ENCODE data around the gene MRPS23. TPM values are rescaled to one million over a fixed set of nuclear protein-coding genes. Genes with fewer than 3 reads are reported as not detected.

The MRPS23 gene
- total RNA-seq, 2 experiments from 2014 or later, result 87.1 to 88.4 TPM

- POLR2A ChIA-PET, result no interaction called here
- CTCF ChIA-PET, result interaction anchor here (0.8 to 1.9 kb wide), 2 partner anchors 10 to 11 kb away, joined by 3 to 4 read pairs; no protein-coding TSS in a partner anchor
Measured at GRCh38 chr17:57868007-57868909, 18.4 kb upstream of the MRPS23 start.

GRCh38 chr17:57867126-57867525, 17.3 kb upstream of the MRPS23 start:
- POLR2A ChIA-PET, result no interaction called here
- CTCF ChIA-PET, result interaction anchor here (0.8 to 1.9 kb wide), 2 partner anchors 9 to 10 kb away, joined by 3 to 4 read pairs; no protein-coding TSS in a partner anchor

- ChIA-PET POLR2A (no interaction called here), CTCF (interaction anchor here (1.0 to 1.9 kb wide), 3 partner anchors 8 to 32 kb away, joined by 3 to 4 read pairs (median 3); no protein-coding TSS in a partner anchor)
Measured at GRCh38 chr17:57866723-57867122, 16.9 kb upstream of the MRPS23 start.

GRCh38 chr17:57866319-57866718, 16.5 kb upstream of the MRPS23 start:
- POLR2A ChIA-PET, result no interaction called here
- CTCF ChIA-PET, result interaction anchor here (1.0 to 1.9 kb wide), 3 partner anchors 8 to 32 kb away, joined by 3 to 4 read pairs (median 3); no protein-coding TSS in a partner anchor

- ChIA-PET CTCF (no interaction called here), POLR2A (no interaction called here)
Measured at GRCh38 chr17:57864273-57864672, 14.4 kb upstream of the MRPS23 start.

GRCh38 chr17:57862694-57863667, 13.1 kb upstream of the MRPS23 start:
- POLR2A ChIA-PET, result interaction anchor here (0.6 kb wide), 1 partner anchor 97 kb away, joined by 4 read pairs; no protein-coding TSS in a partner anchor
- CTCF ChIA-PET, result no interaction called here

- POLR2A ChIA-PET, result interaction anchor here (0.6 kb wide), 1 partner anchor 96 kb away, joined by 4 read pairs; no protein-coding TSS in a partner anchor
Measured at GRCh38 chr17:57861790-57862693, 12.2 kb upstream of the MRPS23 start.

GRCh38 chr17:57861000-57861789, 11.4 kb upstream of the MRPS23 start:
- POLR2A ChIA-PET, result no interaction called here
- CTCF ChIA-PET, result interaction anchor here (0.6 to 3.6 kb wide), 6 partner anchors 30 to 322 kb away, joined by 3 to 15 read pairs (median 6); no protein-coding TSS in a partner anchor

More at GRCh38 chr17:57861790-57862693, 12.2 kb upstream of the MRPS23 start:
- CTCF ChIA-PET, result interaction anchor here (1.3 to 3.6 kb wide), 2 partner anchors 30 to 253 kb away, joined by 3 to 11 read pairs; no protein-coding TSS in a partner anchor

- ChIA-PET CTCF (interaction anchor here (1.0 to 3.6 kb wide), 5 partner anchors 31 to 322 kb away, joined by 3 to 15 read pairs (median 5); no protein-coding TSS in a partner anchor), POLR2A (interaction anchor here (0.6 to 1.0 kb wide), 3 partner anchors 111 to 1477 kb away, joined by 3 to 11 read pairs (median 3); no protein-coding TSS in a partner anchor)
Measured at GRCh38 chr17:57860414-57860999, 10.7 kb upstream of the MRPS23 start.

GRCh38 chr17:57859601-57860413, 10.0 kb upstream of the MRPS23 start:
- POLR2A ChIA-PET, result interaction anchor here (0.6 to 1.0 kb wide), 3 partner anchors 112 to 1478 kb away, joined by 3 to 11 read pairs (median 3); no protein-coding TSS in a partner anchor

GRCh38 chr17:57858838-57859237, 9.0 kb upstream of the MRPS23 start:
- CTCF ChIA-PET, result interaction anchor here (0.9 to 3.6 kb wide), 6 partner anchors 8 to 256 kb away, joined by 3 to 15 read pairs (median 6); partner anchors contain the start of gene SRSF1
- POLR2A ChIA-PET, result no interaction called here

More at GRCh38 chr17:57859601-57860413, 10.0 kb upstream of the MRPS23 start:
- CTCF ChIA-PET, result interaction anchor here (0.6 to 3.6 kb wide), 6 partner anchors 11 to 323 kb away, joined by 3 to 15 read pairs (median 6); no protein-coding TSS in a partner anchor

GRCh38 chr17:57856792-57857620, 7.2 kb upstream of the MRPS23 start:
- CTCF ChIA-PET, result interaction anchor here (0.6 to 1.6 kb wide), 6 partner anchors 8 to 475 kb away, joined by 3 to 6 read pairs (median 3); no protein-coding TSS in a partner anchor
- POLR2A ChIA-PET, result no interaction called here

GRCh38 chr17:57855391-57856035, 5.7 kb upstream of the MRPS23 start:
- ChIA-PET CTCF (interaction anchor here (1.2 to 1.6 kb wide), 2 partner anchors 105 to 144 kb away, joined by 3 to 6 read pairs; no protein-coding TSS in a partner anchor), POLR2A (no interaction called here)

GRCh38 chr17:57853695-57854094, 3.9 kb upstream of the MRPS23 start:
- ChIA-PET POLR2A (no interaction called here), CTCF (no interaction called here)

Measured in activated CD8-positive, alpha-beta memory T cell treated with anti-CD3 and anti-CD28 coated beads for 36 hours (primary cell).